NCI-H1048 (cell line): Measurements from ENCODE around the gene KMT5B.

Experiments used
- DNase-seq: peaks from one replicate; lab custom pipeline; 2025; lab: John Stamatoyannopoulos, UW

The KMT5B gene

GRCh38 chr11:68143310-68143689 is 69.8 kb downstream of the KMT5B start:
- DNase-seq = no peak

- no peak for DNase-seq
Measured at GRCh38 chr11:68142441-68143309, 70.4 kb downstream of the KMT5B start.

GRCh38 chr11:68142028-68142412 is 71.1 kb downstream of the KMT5B start:
- DNase-seq = no peak

GRCh38 chr11:68141246-68142027 is 71.7 kb downstream of the KMT5B start:
- DNase-seq = no peak

GRCh38 chr11:68140496-68141245 is 72.4 kb downstream of the KMT5B start:
- DNase-seq = no peak

- no peak for DNase-seq
Measured at GRCh38 chr11:68138237-68138636, 74.9 kb downstream of the KMT5B start.

GRCh38 chr11:68137833-68138232 is 75.3 kb downstream of the KMT5B start:
- DNase-seq = no peak

- no peak for DNase-seq
Measured at GRCh38 chr11:68136866-68137265, 76.2 kb downstream of the KMT5B start.

GRCh38 chr11:68135161-68135560 is 77.9 kb downstream of the KMT5B start:
- DNase-seq = no peak

GRCh38 chr11:68133761-68134160 is 79.3 kb downstream of the KMT5B start:
- no peak for DNase-seq

- no peak for DNase-seq
Measured at GRCh38 chr11:68130121-68130520, 83.0 kb downstream of the KMT5B start.

- DNase-seq = no peak
Measured at GRCh38 chr11:68128682-68129327, 84.3 kb downstream of the KMT5B start.

GRCh38 chr11:68127714-68128681 is 85.1 kb downstream of the KMT5B start:
- DNase-seq = no peak

GRCh38 chr11:68125164-68125563 is 87.9 kb downstream of the KMT5B start:
- no peak for DNase-seq

GRCh38 chr11:68122936-68123539 is 90.1 kb downstream of the KMT5B start:
- DNase-seq = no peak

- DNase-seq = peak; percentile 77
Measured at GRCh38 chr11:68121067-68121899, 91.8 kb downstream of the KMT5B start, which contains the start of gene CHKA. Gene CHKA (minus strand): TSS chr11:68121388. CDS start chr11:68121177, 211 bp downstream.

- DNase-seq = no peak
Measured at GRCh38 chr11:68120273-68121066, 92.6 kb downstream of the KMT5B start.

- no peak for DNase-seq
Measured at GRCh38 chr11:68118706-68119448, 94.2 kb downstream of the KMT5B start.
